Nephron (organoid): Measurements from ENCODE around the gene APAF1.
"Not testable (repeated sequence)": the region's sequence is repeated elsewhere in the genome, so short reads cannot be mapped to it uniquely, and the experiment has no call there.

Experiments
- H3K27ac Mint-ChIP-seq, 3 experiments: 2 replicates each; pipeline ENCODE4 v1.8.0; 2020; ENCODE audit warnings: mixed read lengths in 3 of 3, mild to moderate bottlenecking in 2 of 3, moderate library complexity in 1 of 3
- H3K27me3 Mint-ChIP-seq: 2 replicates; pipeline ENCODE4 v1.8.0; 2021; ENCODE audit warnings: low read depth, mild to moderate bottlenecking, moderate library complexity, mixed read lengths
- H3K36me3 Mint-ChIP-seq: 2 replicates; pipeline ENCODE4 v1.8.0; 2020; ENCODE audit warnings: low read depth, mixed read lengths
- H3K4me1 Mint-ChIP-seq: 2 replicates; pipeline ENCODE4 v1.8.0; 2020; ENCODE audit warnings: mixed read lengths
- H3K4me3 Mint-ChIP-seq, 3 experiments: 2 replicates each; pipeline ENCODE4 v1.8.0; 2020; ENCODE audit warnings: mild to moderate bottlenecking in 3 of 3, mixed read lengths in 3 of 3, moderate library complexity in 2 of 3
- H3K9me3 Mint-ChIP-seq: 2 replicates; pipeline ENCODE4 v1.8.0; 2020; ENCODE audit warnings: mixed read lengths
- TF ChIP-seq, protein P1 (sequence below), 3 experiments: fragments of 200-600 bp; sonication (generic); IDR thresholded peaks; one replicate each; pipeline ENCODE4 v1.5.0; 2021; ENCODE audit warnings: antibody characterized with exemption in 3 of 3; ENCODE audit not compliant: unreplicated experiment in 3 of 3

The APAF1 gene

DNA sequence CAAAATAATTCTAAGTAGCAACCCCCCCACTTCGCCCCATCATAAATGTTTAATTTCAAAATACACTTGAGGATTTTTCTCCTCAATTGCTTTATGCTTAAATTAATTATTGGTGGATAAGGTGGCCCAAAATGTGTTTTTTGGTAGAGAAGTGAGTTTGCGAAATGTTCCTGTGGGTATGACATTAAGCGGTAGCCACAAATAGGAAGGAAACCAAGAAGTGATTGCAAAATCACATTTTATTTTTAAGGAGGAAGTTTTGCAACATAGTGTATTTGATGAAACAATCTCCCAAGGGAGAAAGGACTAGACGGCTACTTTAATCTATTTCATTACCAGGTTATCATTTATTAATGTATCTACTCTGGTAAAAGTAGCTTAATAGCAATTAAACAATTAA lies 26.1 kb upstream of the APAF1 start:
- H3K9me3 Mint-ChIP-seq, result peaks cover 5% of the 10 kb centered on the region
- H3K4me3 Mint-ChIP-seq, result no peak overlapping the region
- H3K27me3 Mint-ChIP-seq, result no peaks in the 10 kb centered on the region
- H3K36me3 Mint-ChIP-seq, result peaks cover 8% of the 10 kb centered on the region
- TF ChIP-seq, protein P1, sequence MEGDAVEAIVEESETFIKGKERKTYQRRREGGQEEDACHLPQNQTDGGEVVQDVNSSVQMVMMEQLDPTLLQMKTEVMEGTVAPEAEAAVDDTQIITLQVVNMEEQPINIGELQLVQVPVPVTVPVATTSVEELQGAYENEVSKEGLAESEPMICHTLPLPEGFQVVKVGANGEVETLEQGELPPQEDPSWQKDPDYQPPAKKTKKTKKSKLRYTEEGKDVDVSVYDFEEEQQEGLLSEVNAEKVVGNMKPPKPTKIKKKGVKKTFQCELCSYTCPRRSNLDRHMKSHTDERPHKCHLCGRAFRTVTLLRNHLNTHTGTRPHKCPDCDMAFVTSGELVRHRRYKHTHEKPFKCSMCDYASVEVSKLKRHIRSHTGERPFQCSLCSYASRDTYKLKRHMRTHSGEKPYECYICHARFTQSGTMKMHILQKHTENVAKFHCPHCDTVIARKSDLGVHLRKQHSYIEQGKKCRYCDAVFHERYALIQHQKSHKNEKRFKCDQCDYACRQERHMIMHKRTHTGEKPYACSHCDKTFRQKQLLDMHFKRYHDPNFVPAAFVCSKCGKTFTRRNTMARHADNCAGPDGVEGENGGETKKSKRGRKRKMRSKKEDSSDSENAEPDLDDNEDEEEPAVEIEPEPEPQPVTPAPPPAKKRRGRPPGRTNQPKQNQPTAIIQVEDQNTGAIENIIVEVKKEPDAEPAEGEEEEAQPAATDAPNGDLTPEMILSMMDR (IDR thresholded peaks at IDR 0.05; ENCODE audit: unreplicated experiment in 3 of 3), result no peak
- no peak overlapping the region for H3K27ac Mint-ChIP-seq
- H3K4me1 Mint-ChIP-seq, result no peaks in the 10 kb centered on the region

DNA sequence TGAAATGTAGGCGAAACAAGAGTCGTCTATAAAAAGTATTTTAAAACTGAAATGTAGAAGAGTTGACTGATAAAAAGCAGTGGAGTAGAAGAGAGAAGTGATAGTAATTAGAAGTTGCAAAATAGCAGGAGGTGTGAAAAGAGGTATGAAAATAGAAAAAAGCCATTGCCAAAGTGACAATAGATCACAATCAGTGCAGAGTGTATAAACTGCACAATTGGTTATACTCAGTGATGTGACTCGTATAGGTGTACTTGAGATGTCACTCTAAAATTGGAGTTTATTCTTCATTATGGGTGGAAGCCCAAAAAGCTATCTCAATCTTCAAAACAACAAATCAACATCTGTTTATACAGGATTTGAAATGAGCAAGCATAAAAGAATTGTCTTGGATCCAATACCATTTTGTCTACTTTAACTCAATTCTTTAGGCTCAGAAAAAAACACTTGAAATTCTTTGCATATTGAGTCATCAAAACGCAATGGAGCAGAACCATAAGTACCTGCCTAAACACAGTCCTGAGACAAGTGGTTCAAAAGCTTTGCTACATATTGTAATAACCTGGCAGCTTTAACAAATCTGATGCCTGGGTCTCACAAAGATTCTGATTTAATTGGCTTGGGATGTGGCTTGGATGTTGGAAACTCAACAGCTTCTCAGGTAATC lies 9.3 kb upstream of the APAF1 start:
- H3K36me3 Mint-ChIP-seq, result peaks cover 9% of the 10 kb centered on the region
- H3K4me3 Mint-ChIP-seq, result no peak overlapping the region
- no peaks in the 10 kb centered on the region for H3K27me3 Mint-ChIP-seq
- no peaks in the 10 kb centered on the region for H3K9me3 Mint-ChIP-seq
- TF ChIP-seq, protein P1 (IDR thresholded peaks at IDR 0.05; ENCODE audit: unreplicated experiment in 3 of 3), result no peak
- H3K27ac Mint-ChIP-seq, result peak overlapping the region in 1 of 3 experiments; percentile 37
- no peaks in the 10 kb centered on the region for H3K4me1 Mint-ChIP-seq

DNA sequence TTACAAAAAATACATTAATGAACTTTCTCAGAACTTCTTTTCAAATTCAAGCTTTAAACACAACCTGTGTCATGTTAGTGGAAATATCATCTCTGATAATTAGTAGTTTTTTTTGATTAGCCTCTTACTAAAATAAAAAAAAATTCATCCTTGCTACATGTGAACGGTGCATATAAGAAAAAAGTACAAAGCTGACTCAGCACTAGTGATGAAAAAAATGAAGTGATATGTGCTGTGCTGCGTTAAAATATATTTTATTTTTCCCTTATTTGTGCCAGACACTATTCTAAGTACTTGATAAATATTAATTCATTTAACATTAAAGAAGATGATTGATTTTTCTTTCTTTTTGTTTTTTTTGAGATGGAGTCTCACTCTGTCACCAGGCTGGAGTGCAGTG lies 8.0 kb upstream of the APAF1 start:
- Mint-ChIP-seq H3K27ac (no peak overlapping the region), H3K27me3 (no peaks in the 10 kb centered on the region), H3K4me1 (no peaks in the 10 kb centered on the region), H3K4me3 (no peak overlapping the region), H3K9me3 (no peaks in the 10 kb centered on the region), H3K36me3 (peaks cover 9% of the 10 kb centered on the region)
- TF ChIP-seq, protein P1 (IDR thresholded peaks at IDR 0.05; ENCODE audit: unreplicated experiment in 3 of 3), result no peak

DNA sequence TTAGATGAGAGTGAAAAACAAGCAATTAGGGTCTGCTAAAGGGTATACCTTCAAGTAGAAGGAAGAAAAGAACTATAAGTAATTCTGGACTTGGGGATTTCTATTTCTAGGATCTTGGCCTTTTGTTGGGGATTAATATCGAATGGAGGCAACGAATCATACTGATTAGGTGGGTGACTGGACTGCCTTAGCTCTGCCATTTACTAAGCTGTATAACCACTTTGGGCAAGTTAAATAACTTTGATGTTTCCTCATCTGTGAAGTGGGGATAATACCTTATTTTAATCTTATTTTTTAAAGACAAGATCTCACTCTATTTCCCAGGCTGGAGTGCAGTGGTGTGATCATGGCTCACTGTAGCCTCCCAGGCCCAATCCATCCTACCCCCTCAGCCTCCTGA lies 7.1 kb upstream of the APAF1 start:
- Mint-ChIP-seq H3K4me1 (no peaks in the 10 kb centered on the region), H3K4me3 (no peak overlapping the region), H3K36me3 (peaks cover 5% of the 10 kb centered on the region), H3K27ac (no peak overlapping the region), H3K9me3 (no peaks in the 10 kb centered on the region), H3K27me3 (no peaks in the 10 kb centered on the region)
- TF ChIP-seq, protein P1 (IDR thresholded peaks at IDR 0.05; ENCODE audit: unreplicated experiment in 3 of 3), result no peak

DNA sequence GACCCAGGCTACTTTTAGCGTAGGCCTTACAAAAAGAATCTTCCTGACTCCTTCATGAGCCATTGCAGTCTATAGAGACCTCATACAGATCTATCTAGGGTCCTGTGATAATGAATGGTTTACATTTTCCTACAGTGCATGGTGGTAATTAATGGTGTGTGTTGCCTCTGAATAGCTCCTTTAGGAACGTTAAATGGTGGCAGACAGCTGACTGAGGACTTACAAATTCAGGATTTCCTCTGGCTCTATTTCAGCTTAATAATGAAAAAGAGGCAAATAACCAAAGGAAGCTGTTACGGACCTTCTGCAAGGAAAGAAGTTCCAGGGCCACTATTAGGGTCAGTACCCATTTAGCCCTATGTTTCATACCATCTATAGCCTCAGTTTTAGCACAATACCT lies 5.6 kb upstream of the APAF1 start:
- Mint-ChIP-seq H3K27me3 (no peaks in the 10 kb centered on the region), H3K4me1 (peaks cover 5% of the 10 kb centered on the region), H3K4me3 (no peak overlapping the region), H3K9me3 (no peaks in the 10 kb centered on the region), H3K27ac (no peak overlapping the region), H3K36me3 (peaks cover 3% of the 10 kb centered on the region)
- TF ChIP-seq, protein P1 (IDR thresholded peaks at IDR 0.05; ENCODE audit: unreplicated experiment in 3 of 3), result no peak

DNA sequence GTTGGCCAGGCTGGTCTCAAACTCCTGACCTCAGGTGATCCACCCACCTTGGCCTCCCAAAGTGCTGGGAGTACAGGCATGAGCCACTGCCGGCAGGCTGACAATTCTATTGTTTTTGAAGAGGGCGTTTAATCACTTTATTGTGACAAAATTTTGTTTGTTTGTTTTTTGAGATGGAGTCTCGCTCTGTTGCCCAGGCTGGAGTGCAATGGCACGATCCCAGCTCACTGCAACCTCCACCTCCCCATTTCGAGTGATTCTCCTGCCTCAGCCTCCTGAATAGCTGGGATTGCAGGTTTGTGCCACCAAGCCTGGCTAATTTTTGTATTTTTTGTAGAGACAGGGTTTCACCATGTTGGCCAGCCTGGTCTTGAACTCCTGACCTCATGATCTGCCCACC lies 2.3 kb upstream of the APAF1 start:
- H3K27me3 Mint-ChIP-seq, H3K9me3 Mint-ChIP-seq, H3K27ac Mint-ChIP-seq, H3K36me3 Mint-ChIP-seq: not testable (repeated sequence)
- H3K4me3 Mint-ChIP-seq, result peak overlapping the region; percentile 74 to 100 (median 99)
- peaks cover 13% of the 10 kb centered on the region for H3K4me1 Mint-ChIP-seq
